ENCODE data around the gene RABEP2. TPM values are rescaled to one million over a fixed set of nuclear protein-coding genes. Genes with fewer than 3 reads are reported as not detected.

The RABEP2 gene
- total RNA-seq, 1 donor from 2014 or later: 23.3 TPM

GRCh38 chr16:28964496-28964895 is 39.5 kb upstream of the RABEP2 start:
- no peaks in the 10 kb centered on the region for H3K27me3 Mint-ChIP-seq
- no peak overlapping the region for H3K27ac Mint-ChIP-seq
- H3K4me1 Mint-ChIP-seq (ENCODE audit: unreplicated experiment): no peaks in the 10 kb centered on the region
- peaks cover 9% of the 10 kb centered on the region for H3K36me3 Mint-ChIP-seq
- no peak for TF ChIP-seq CTCF (conservative IDR thresholded peaks at IDR 0.05)
- no peaks in the 10 kb centered on the region for H3K9me3 Mint-ChIP-seq
- DNase-seq (ENCODE audit: extremely low spot score, unreplicated experiment): no peak
- no peak overlapping the region for H3K4me3 Mint-ChIP-seq

GRCh38 chr16:28964072-28964471 is 39.0 kb upstream of the RABEP2 start:
- TF ChIP-seq CTCF (conservative IDR thresholded peaks at IDR 0.05): no peak

GRCh38 chr16:28958836-28959235 is 33.8 kb upstream of the RABEP2 start:
- DNase-seq (ENCODE audit: extremely low spot score, unreplicated experiment): no peak
- H3K27me3 Mint-ChIP-seq: no peaks in the 10 kb centered on the region
- H3K4me3 Mint-ChIP-seq: no peak overlapping the region
- H3K4me1 Mint-ChIP-seq (ENCODE audit: unreplicated experiment): no peaks in the 10 kb centered on the region
- no peak for TF ChIP-seq CTCF (conservative IDR thresholded peaks at IDR 0.05)
- no peak overlapping the region for H3K27ac Mint-ChIP-seq
- no peaks in the 10 kb centered on the region for H3K9me3 Mint-ChIP-seq
- H3K36me3 Mint-ChIP-seq: peaks cover 22% of the 10 kb centered on the region

More at GRCh38 chr16:28964072-28964471, 39.0 kb upstream of the RABEP2 start:
- H3K36me3 Mint-ChIP-seq: peaks cover 9% of the 10 kb centered on the region
- no peaks in the 10 kb centered on the region for H3K9me3 Mint-ChIP-seq
- H3K4me1 Mint-ChIP-seq (ENCODE audit: unreplicated experiment): no peaks in the 10 kb centered on the region
- H3K4me3 Mint-ChIP-seq: no peak overlapping the region
- no peak for DNase-seq (ENCODE audit: extremely low spot score, unreplicated experiment)
- no peaks in the 10 kb centered on the region for H3K27me3 Mint-ChIP-seq
- H3K27ac Mint-ChIP-seq: no peak overlapping the region

GRCh38 chr16:28958216-28958615 is 33.2 kb upstream of the RABEP2 start:
- no peaks in the 10 kb centered on the region for H3K9me3 Mint-ChIP-seq
- H3K27me3 Mint-ChIP-seq: no peaks in the 10 kb centered on the region
- peaks cover 22% of the 10 kb centered on the region for H3K36me3 Mint-ChIP-seq
- no peaks in the 10 kb centered on the region for H3K4me1 Mint-ChIP-seq (ENCODE audit: unreplicated experiment)
- TF ChIP-seq CTCF (conservative IDR thresholded peaks at IDR 0.05): no peak
- no peak overlapping the region for H3K4me3 Mint-ChIP-seq
- no peak for DNase-seq (ENCODE audit: extremely low spot score, unreplicated experiment)
- no peak overlapping the region for H3K27ac Mint-ChIP-seq

- no peaks in the 10 kb centered on the region for H3K9me3 Mint-ChIP-seq
- peak overlapping the region; percentile 96 for H3K4me3 Mint-ChIP-seq
- TF ChIP-seq CTCF (conservative IDR thresholded peaks at IDR 0.05): no peak
- H3K36me3 Mint-ChIP-seq: peaks cover 14% of the 10 kb centered on the region
- peak overlapping the region; percentile 65 for H3K27ac Mint-ChIP-seq
- H3K27me3 Mint-ChIP-seq: peaks cover 4% of the 10 kb centered on the region
- no peak for DNase-seq (ENCODE audit: extremely low spot score, unreplicated experiment)
- peaks cover 17% of the 10 kb centered on the region for H3K4me1 Mint-ChIP-seq (ENCODE audit: unreplicated experiment)
Measured at GRCh38 chr16:28951410-28951943, 26.4 kb upstream of the RABEP2 start.

All from type B pancreatic cell (in vitro differentiated cells).